Measurements from ENCODE around the gene ZDHHC8. TPM values are rescaled to one million over a fixed set of nuclear protein-coding genes. Genes with fewer than 3 reads are reported as not detected.
A peak's percentile ranks its signal among the peaks of the same experiment; 100 is the strongest.

ZDHHC8 gene
- total and polyA plus RNA-seq, 10 donors: 12.7 to 71.5 (median 33.6) TPM

DNA sequence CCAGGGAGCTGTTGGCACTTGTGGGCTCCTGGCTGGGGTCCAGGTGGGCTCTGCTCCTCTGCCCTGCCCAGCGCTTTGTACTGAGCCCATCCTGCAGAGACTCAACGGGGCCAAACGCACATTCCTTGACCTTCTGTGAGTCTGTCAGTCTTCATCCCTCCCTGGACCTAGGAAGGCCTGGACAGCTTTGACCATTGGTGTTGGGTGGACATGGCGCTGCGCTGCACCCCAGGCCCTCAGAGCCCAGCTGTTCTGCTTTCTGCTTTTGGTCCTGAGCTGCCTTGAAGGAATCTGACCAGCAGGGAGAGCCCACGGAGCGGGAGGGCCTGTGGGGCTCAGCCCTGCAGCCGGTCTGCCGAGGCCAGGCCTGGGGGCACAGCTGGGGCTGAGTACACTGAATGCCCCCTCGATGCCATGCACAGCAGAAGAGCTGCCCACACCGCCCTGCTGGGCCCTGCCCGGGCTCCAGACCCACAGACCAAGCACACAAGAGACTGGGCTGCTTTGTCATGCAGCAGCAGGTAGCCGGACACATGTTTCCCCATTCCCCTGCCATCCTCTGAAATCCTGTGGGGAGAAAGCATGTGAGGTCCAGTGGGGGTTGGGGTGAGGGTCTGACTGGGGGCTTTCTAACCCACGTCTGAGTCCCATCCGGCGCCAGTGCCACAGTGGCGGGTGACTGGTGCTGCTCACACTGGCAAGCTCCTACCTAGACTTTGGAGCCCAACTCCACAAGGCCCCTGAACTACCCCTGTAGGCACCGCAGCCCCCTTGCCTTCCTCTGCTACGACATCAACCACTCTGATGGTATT is 43.4 kb downstream of the ZDHHC8 start:
- intact Hi-C loops (cut with DNase I; ENCODE audit: low total_unique reads): no loop called here
- WGBS, 5 donors: 62 to 82% (median 71%) methylated on average over 12 to 19 of the region's 19 CpGs
- TF ChIP-seq, protein P1, sequence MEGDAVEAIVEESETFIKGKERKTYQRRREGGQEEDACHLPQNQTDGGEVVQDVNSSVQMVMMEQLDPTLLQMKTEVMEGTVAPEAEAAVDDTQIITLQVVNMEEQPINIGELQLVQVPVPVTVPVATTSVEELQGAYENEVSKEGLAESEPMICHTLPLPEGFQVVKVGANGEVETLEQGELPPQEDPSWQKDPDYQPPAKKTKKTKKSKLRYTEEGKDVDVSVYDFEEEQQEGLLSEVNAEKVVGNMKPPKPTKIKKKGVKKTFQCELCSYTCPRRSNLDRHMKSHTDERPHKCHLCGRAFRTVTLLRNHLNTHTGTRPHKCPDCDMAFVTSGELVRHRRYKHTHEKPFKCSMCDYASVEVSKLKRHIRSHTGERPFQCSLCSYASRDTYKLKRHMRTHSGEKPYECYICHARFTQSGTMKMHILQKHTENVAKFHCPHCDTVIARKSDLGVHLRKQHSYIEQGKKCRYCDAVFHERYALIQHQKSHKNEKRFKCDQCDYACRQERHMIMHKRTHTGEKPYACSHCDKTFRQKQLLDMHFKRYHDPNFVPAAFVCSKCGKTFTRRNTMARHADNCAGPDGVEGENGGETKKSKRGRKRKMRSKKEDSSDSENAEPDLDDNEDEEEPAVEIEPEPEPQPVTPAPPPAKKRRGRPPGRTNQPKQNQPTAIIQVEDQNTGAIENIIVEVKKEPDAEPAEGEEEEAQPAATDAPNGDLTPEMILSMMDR (IDR thresholded peaks at IDR 0.05 in 8 of 11, conservative IDR thresholded peaks at IDR 0.05 in 3 of 11): peak in 6 of 11 experiments; percentile 14 to 56 (median 42)
- TF ChIP-seq POLR2A (IDR thresholded peaks at IDR 0.05) (no peak), POLR2AphosphoS5 (IDR thresholded peaks at IDR 0.05) (peak in 1 of 3 donors; percentile 21)

DNA sequence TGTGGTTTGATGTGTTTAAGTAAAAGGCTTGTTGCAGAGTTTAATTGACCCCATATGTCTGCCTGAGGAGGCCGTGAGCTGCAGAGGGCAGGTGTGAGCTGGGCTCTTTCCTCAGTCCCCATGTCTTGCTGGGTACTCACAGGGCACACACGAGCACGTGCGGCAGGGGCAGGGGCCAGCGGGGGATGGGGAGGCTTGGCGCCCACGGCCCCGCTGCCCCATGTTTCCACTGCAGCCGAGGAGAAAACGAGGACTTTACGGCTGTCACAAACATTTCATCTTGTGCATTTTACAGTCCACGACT is 43.9 kb downstream of the ZDHHC8 start:
- TF ChIP-seq, protein P1 (IDR thresholded peaks at IDR 0.05 in 8 of 11, conservative IDR thresholded peaks at IDR 0.05 in 3 of 11): no peak
- TF ChIP-seq POLR2AphosphoS5 (IDR thresholded peaks at IDR 0.05): no peak
- no peak for DNase-seq
- Histone ChIP-seq H3K27ac (no peak overlapping the region), H3K4me3 (no peak overlapping the region), H3K27me3 (replicated peaks in 1 of 7) (no peaks in the 10 kb centered on the region), H3K4me1 (no peaks in the 10 kb centered on the region), H3K9me3 (no peaks in the 10 kb centered on the region), H3K36me3 (no peaks in the 10 kb centered on the region)
- 54 to 68% (median 66%) methylated on average over 12 of the region's 12 CpGs for WGBS, 5 donors
- intact Hi-C loops (cut with DNase I; ENCODE audit: low total_unique reads): no loop called here

More for the DNA sequence above, 43.4 kb downstream of the ZDHHC8 start:
- Histone ChIP-seq H3K27me3 (replicated peaks in 1 of 7) (no peaks in the 10 kb centered on the region), H3K9me3 (no peaks in the 10 kb centered on the region), H3K27ac (no peak overlapping the region), H3K36me3 (no peaks in the 10 kb centered on the region), H3K4me1 (no peaks in the 10 kb centered on the region), H3K4me3 (no peak overlapping the region)
- DNase-seq: no peak

DNA sequence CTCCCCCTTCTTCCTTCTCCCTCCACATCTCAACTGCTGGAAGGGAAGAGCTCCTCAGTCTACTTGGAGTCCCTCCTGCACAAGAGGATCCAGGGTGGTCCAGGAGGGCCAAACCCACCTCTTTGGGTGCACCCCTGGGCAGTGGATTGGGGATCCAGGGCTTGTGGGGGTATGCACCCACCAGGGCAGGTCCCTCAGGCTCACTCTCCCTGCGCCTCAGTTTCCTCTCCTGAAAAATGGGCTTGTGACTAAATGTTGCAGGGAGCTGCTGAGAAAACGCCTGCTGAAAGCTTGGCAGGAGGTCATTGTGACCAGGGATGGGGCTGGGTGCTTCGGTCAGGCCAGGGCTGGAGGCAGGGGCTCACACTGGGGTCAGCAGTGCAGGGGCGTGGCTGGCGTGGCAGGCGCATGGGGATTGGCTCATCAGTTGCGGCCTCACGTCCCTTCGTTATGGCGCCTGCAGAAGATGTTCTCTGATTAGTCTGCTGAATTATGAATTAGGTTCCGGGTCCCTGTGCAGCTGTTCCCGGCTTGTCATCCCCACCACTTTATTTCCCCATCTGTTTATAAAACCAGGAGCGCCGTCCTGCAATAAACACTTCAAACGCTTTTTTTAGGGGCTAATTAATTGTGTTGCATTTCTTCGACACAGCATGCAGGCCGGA is 44.9 kb downstream of the ZDHHC8 start:
- WGBS, 5 donors: 79 to 93% (median 85%) methylated on average over 17 of the region's 17 CpGs
- Histone ChIP-seq H3K9me3 (no peaks in the 10 kb centered on the region), H3K4me1 (no peaks in the 10 kb centered on the region), H3K36me3 (no peaks in the 10 kb centered on the region), H3K27me3 (replicated peaks in 1 of 7) (no peaks in the 10 kb centered on the region), H3K4me3 (no peak overlapping the region), H3K27ac (no peak overlapping the region)
- intact Hi-C loops (cut with DNase I; ENCODE audit: low total_unique reads): no loop called here
- no peak for DNase-seq
- TF ChIP-seq POLR2A (IDR thresholded peaks at IDR 0.05): no peak
- TF ChIP-seq POLR2AphosphoS5 (IDR thresholded peaks at IDR 0.05): no peak
- TF ChIP-seq, protein P1 (IDR thresholded peaks at IDR 0.05 in 8 of 11, conservative IDR thresholded peaks at IDR 0.05 in 3 of 11): no peak

DNA sequence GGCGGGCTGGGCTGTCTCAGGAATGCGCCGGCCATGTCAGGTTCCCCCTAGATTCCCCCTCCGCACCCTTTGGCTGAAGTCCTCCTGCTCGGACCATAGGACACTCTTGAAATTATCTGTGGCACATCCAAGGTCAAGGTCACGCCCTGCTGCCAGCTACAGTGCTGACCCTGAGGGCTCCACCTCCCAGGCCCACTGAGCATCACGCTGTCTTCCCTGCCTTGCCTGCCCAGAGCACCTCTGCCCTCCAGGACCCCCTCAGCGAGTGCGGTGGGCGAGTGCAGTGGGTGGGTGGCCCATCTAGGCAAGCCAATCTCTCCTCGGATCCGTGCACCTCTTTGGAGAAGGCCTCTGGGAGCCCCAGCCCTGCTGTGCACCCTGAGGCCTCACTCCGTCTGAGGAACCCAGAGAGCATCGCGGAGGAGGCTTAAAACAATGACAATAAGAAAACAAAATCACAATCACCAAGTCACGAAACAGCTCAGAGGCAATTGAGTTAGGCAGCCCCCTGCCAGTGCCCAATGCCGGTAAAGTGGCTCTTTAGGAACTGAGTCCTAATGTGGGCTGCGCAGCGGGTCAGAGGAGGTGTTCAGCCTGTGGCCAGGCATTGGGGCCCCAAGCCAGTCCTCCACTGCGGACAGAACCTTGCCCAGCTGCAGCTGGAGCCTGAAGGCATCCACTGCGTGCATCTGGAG is 45.8 kb downstream of the ZDHHC8 start:
- Histone ChIP-seq H3K4me1 (no peaks in the 10 kb centered on the region), H3K27ac (no peak overlapping the region), H3K9me3 (no peaks in the 10 kb centered on the region), H3K36me3 (no peaks in the 10 kb centered on the region), H3K4me3 (no peak overlapping the region), H3K27me3 (replicated peaks in 1 of 7) (no peaks in the 10 kb centered on the region)
- intact Hi-C loops (cut with DNase I; ENCODE audit: low total_unique reads): no loop called here
- TF ChIP-seq POLR2AphosphoS5 (IDR thresholded peaks at IDR 0.05) (no peak), POLR2A (IDR thresholded peaks at IDR 0.05) (no peak)
- TF ChIP-seq, protein P1 (IDR thresholded peaks at IDR 0.05 in 8 of 11, conservative IDR thresholded peaks at IDR 0.05 in 3 of 11): no peak
- WGBS, 5 donors: 82 to 90% (median 86%) methylated on average over 13 to 21 of the region's 21 CpGs
- DNase-seq: no peak
